Ishikawa (cell line): ENCODE data around the gene HOXA5.

ENCODE experiments used
- CREB1 ChIP-seq: IDR thresholded peaks from 2 replicates; pipeline ENCODE4 v1.6.1; 2012; ENCODE audit warnings: low read depth
- EP300 ChIP-seq: IDR thresholded peaks from 2 replicates; pipeline ENCODE4 v1.6.1; 2012; ENCODE audit warnings: borderline replicate concordance
- MAX ChIP-seq: IDR thresholded peaks from 2 replicates; pipeline ENCODE4 v1.6.1; 2012
- NFIC ChIP-seq: IDR thresholded peaks from 2 replicates; pipeline ENCODE4 v1.6.1; 2012
- RAD21 ChIP-seq: IDR thresholded peaks from 2 replicates; pipeline ENCODE4 v1.6.1; 2012; ENCODE audit warnings: low read depth
- REST ChIP-seq: IDR thresholded peaks from 2 replicates; pipeline ENCODE4 v1.6.1; 2012; ENCODE audit warnings: low read depth, mild to moderate bottlenecking
- TAF1 ChIP-seq: IDR thresholded peaks from 2 replicates; pipeline ENCODE4 v1.6.1; 2012; ENCODE audit warnings: low read depth, mild to moderate bottlenecking
- YY1 ChIP-seq: IDR thresholded peaks from 2 replicates; pipeline ENCODE4 v1.6.1; 2012; ENCODE audit warnings: low read depth

- no peak for TF ChIP-seq CREB1
- no peak for TF ChIP-seq RAD21
- no peak for TF ChIP-seq EP300
- TF ChIP-seq MAX: no peak
- no peak for TF ChIP-seq TAF1
- no peak for TF ChIP-seq YY1
- no peak for TF ChIP-seq NFIC
- TF ChIP-seq REST: no peak
Observed at GRCh38 chr7:27094304-27095049, 49.0 kb downstream of the HOXA5 start.
